Esophagus muscularis mucosa (tissue), 4 donors: ENCODE data around the gene LHX3. TPM values are rescaled to one million over a fixed set of nuclear protein-coding genes. Genes with fewer than 3 reads are reported as not detected.

ENCODE experiments used
- DNase-seq: peaks from one replicate; pipeline ENCODE4 v3.0.0-alpha.2; 2017; ENCODE audit errors: extremely low spot score
- H3K27ac ChIP-seq, 4 donors: fragments of 200-600 bp; sonication (generic); replicated peaks in 1 of 4; 1 replicate in 3 of 4; 2 replicates in 1 of 4; pipeline ENCODE4 v1.5.1; 2016 to 2019; ENCODE audit warnings: mild to moderate bottlenecking in 1 of 4
- H3K27me3 ChIP-seq, 4 donors: fragments of 200-600 bp; sonication (generic); one replicate each; pipeline versions ENCODE4 v1.5.1 to v1.6.0; 2016 to 2019
- H3K36me3 ChIP-seq, 4 donors: fragments of 200-600 bp; sonication (generic); one replicate each; pipeline ENCODE4 v1.5.1; 2016 to 2019
- H3K4me1 ChIP-seq, 4 donors: fragments of 200-600 bp; sonication (generic); one replicate each; pipeline ENCODE4 v1.5.1; 2016 to 2019
- H3K4me3 ChIP-seq, 4 donors: fragments of 200-600 bp; sonication (generic); 1 replicate in 2 of 4; 2 replicates in 2 of 4; pipeline ENCODE4 v1.5.1; 2016 to 2019; ENCODE audit warnings: mild to moderate bottlenecking in 4 of 4, moderate library complexity in 1 of 4
- H3K9me3 ChIP-seq, 4 donors: fragments of 200-600 bp; sonication (generic); 1 replicate in 3 of 4; 2 replicates in 1 of 4; pipeline ENCODE4 v1.5.1; 2016 to 2019
- EP300 ChIP-seq: sonication (generic); formaldehyde crosslinking; IDR thresholded peaks from one replicate; pipeline ENCODE4 v1.6.1; 2017; ENCODE audit warnings: antibody characterized with exemption
- POLR2A ChIP-seq: fragments of 450-650 bp; IDR thresholded peaks from one replicate; pipeline ENCODE4 v1.6.1; 2017; ENCODE audit warnings: antibody characterized with exemption, moderate library complexity, mild to moderate bottlenecking, low read depth
- POLR2AphosphoS5 ChIP-seq, 2 donors: sonication (generic); formaldehyde crosslinking; IDR thresholded peaks; one replicate each; pipeline ENCODE4 v1.6.1; 2017; ENCODE audit warnings: antibody characterized with exemption in 2 of 2
- WGBS: methylation state at CpG from one replicate; pipeline ENCODE4 v1.1.5; 2018; 5-methylcytosine and 5-hydroxymethylcytosine counted together
- intact Hi-C: fragments of 100-400 bp; cut with DNase I; formaldehyde crosslinking; loops from one replicate; pipeline ENCODE4 v1.15.1; 2023
- total RNA-seq, 4 donors: library from RNA; depleted of rRNA; stranded (reverse); fragments of >200 nt; gene quantifications; one replicate each; pipeline versions ENCODE4 v1.1.0 to v1.2.1, GENCODE V29; 2016
- TF ChIP-seq, protein P1 (sequence below), 3 experiments: fragments of 200-600 bp in 2 of 3; fragments of 450-650 bp in 1 of 3; sonication (generic) in 2 of 3; IDR thresholded peaks; one replicate each; pipeline ENCODE4 v1.5.1; 2017 to 2019; ENCODE audit warnings: antibody characterized with exemption in 3 of 3, mild to moderate bottlenecking in 2 of 3, moderate library complexity in 1 of 3

The LHX3 gene
- total RNA-seq, 4 donors from 2014 or later, result not detected

DNA sequence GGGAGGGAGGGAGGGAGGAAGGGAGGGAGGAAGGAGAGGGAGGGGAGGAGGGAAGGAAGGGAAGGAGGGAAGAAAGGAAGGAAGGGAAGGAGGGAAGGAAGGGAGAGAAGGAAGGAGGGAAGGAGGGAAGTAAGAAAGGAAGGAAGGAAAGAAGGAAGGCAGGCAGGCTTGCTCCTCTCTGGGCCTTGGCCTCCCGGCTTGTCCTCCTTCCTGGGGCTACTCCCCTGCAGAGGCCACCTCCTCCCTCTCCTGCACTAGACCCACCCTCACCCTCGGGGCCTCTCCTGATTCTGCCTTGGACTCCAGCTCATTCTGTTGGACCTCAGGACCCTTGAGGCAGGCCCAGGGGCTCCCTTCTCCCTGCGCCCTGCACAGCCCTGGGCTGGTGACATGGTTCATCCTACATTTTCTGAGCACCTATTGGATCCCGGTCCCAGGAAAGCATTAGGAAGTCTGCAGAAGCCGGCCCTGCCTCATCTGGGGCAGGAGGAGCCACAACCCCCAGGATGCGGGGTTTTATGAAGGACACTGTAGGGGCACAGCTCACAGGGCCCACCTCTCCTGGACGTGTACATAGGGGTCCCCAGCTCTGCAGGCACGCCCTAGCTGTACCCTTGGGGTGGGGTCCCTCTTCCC lies 23.0 kb downstream of the LHX3 start:
- WGBS, result 62% methylated on average over 6 of the region's 8 CpGs
- Histone ChIP-seq H3K9me3 (no peaks in the 10 kb centered on the region), H3K27me3 (peaks cover 0 to 88% (median 3%) of the 10 kb centered on the region in 4 donors)

DNA sequence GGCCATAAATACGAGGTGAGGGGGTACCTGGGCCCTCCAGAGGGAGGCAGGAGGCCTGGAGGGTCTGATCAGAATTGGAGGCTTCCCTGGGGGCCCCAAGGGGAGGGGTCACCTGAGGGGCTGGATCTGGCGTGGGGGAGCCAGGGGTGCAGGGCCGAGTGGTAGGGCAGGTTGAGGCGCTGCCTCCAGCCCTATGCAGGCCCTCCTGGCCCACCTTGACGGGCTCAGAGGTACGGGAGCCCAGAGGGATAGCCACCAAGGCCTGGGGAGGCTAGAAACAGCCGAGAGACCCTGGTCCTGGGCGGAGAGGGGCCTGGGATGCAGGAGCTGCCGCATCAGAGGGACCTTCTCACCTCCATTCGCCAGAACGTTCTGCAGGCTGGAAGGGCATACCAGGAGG lies 24.3 kb downstream of the LHX3 start:
- TF ChIP-seq EP300 (no peak), POLR2AphosphoS5 (IDR thresholded peaks at IDR 0.05) (no peak), POLR2A (no peak)
- TF ChIP-seq, protein P1, sequence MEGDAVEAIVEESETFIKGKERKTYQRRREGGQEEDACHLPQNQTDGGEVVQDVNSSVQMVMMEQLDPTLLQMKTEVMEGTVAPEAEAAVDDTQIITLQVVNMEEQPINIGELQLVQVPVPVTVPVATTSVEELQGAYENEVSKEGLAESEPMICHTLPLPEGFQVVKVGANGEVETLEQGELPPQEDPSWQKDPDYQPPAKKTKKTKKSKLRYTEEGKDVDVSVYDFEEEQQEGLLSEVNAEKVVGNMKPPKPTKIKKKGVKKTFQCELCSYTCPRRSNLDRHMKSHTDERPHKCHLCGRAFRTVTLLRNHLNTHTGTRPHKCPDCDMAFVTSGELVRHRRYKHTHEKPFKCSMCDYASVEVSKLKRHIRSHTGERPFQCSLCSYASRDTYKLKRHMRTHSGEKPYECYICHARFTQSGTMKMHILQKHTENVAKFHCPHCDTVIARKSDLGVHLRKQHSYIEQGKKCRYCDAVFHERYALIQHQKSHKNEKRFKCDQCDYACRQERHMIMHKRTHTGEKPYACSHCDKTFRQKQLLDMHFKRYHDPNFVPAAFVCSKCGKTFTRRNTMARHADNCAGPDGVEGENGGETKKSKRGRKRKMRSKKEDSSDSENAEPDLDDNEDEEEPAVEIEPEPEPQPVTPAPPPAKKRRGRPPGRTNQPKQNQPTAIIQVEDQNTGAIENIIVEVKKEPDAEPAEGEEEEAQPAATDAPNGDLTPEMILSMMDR (IDR thresholded peaks at IDR 0.05), result no peak
- Histone ChIP-seq H3K9me3 (no peaks in the 10 kb centered on the region), H3K27ac (no peak overlapping the region), H3K27me3 (peaks cover 0 to 80% (median 0%) of the 10 kb centered on the region in 4 donors), H3K36me3 (no peaks in the 10 kb centered on the region), H3K4me1 (no peaks in the 10 kb centered on the region), H3K4me3 (no peak overlapping the region)
- 83% methylated on average over 9 of the region's 11 CpGs for WGBS
- intact Hi-C loops, result no loop called here
- no peak for DNase-seq

More for the DNA sequence above, 23.0 kb downstream of the LHX3 start:
- no peak for TF ChIP-seq POLR2A
- no peak for TF ChIP-seq POLR2AphosphoS5 (IDR thresholded peaks at IDR 0.05)
- TF ChIP-seq, protein P1 (IDR thresholded peaks at IDR 0.05), result no peak
- Histone ChIP-seq H3K4me1 (no peaks in the 10 kb centered on the region), H3K36me3 (no peaks in the 10 kb centered on the region), H3K27ac (no peak overlapping the region), H3K4me3 (no peak overlapping the region)
- intact Hi-C loops, result no loop called here
- DNase-seq, result no peak

DNA sequence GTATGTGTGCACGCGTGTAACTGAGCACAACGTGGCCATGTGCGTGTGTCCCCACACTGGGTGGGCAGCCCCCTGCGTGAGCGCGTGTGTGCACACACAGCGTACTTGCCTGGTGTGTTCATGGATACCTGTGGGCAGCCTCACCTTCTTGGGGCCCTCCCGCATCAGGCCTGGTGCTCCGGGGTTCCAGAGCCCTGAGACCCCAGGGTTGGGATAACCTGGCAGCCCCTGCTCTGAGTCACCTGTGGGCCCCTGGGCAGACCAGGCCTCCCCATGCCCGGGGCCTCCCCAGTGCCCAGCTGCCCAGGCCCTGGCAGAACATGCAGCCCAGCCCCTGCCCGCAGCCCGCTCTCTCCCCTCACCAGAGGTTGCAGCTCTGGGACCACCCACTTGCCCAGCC lies 25.2 kb downstream of the LHX3 start:
- no peak for DNase-seq
- intact Hi-C loops, result no loop called here
- no peaks in the 10 kb centered on the region for H3K36me3 ChIP-seq
- whole genome bisulfite sequencing, result 95% methylated on average over 10 of the region's 13 CpGs
- TF ChIP-seq, protein P1 (IDR thresholded peaks at IDR 0.05), result no peak
- TF ChIP-seq EP300 (no peak), POLR2AphosphoS5 (IDR thresholded peaks at IDR 0.05) (no peak), POLR2A (no peak)
- peaks cover 0 to 72% (median 0%) of the 10 kb centered on the region in 4 donors for H3K27me3 ChIP-seq
- H3K27ac ChIP-seq, result no peak overlapping the region
- no peaks in the 10 kb centered on the region for H3K4me1 ChIP-seq
- H3K4me3 ChIP-seq, result no peak overlapping the region
- no peaks in the 10 kb centered on the region for H3K9me3 ChIP-seq

DNA sequence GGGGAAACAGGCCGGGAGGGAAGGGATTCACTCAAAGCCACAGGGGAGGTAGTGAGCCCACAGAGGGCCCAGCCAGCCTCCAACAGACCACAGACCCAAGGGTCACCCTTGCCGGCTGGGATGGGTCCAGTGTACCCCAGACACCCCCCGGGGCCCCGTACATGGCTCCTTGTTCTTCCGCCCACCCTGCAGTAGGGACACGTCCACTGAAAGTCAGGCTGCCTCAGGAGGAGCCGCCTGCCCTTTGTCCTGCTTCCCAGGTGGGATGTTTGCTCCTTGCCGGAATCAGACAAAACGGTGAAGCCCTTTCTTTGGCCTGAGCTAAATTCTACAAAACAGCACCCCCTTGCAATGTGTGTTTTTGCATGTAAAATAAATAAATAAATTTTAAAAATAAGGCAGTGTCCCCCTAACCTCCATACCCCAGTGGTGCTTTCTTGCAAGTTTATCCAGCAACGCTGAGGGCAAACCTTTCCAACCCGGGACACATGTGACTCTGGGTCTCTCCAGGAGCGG lies 25.8 kb downstream of the LHX3 start:
- Histone ChIP-seq H3K27ac (no peak overlapping the region), H3K4me1 (no peaks in the 10 kb centered on the region), H3K9me3 (no peaks in the 10 kb centered on the region), H3K36me3 (no peaks in the 10 kb centered on the region), H3K4me3 (no peak overlapping the region), H3K27me3 (peaks cover 0 to 67% (median 0%) of the 10 kb centered on the region in 4 donors)
- TF ChIP-seq POLR2AphosphoS5 (IDR thresholded peaks at IDR 0.05) (no peak), EP300 (no peak), POLR2A (no peak)
- TF ChIP-seq, protein P1 (IDR thresholded peaks at IDR 0.05), result no peak
- intact Hi-C loops, result no loop called here
- WGBS, result 49% methylated on average over 3 of the region's 12 CpGs
- DNase-seq, result no peak

DNA sequence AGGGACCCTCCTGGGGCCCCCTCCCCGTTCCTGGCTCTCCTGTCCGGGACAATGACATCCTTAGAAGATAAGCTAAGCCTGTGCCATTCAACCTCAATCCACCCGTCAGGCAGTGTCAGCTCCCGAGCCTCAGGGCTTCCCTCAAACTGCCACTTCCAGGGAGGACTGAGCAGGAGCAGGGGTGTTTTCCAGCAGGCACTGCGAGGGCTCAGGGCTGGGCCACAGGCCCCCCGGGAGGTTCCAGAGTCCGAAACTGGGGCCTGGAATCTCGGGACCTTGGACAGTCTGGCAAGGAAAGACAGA lies 26.2 kb downstream of the LHX3 start:
- intact Hi-C loops, result no loop called here
- Histone ChIP-seq H3K36me3 (no peaks in the 10 kb centered on the region), H3K4me3 (no peak overlapping the region), H3K9me3 (no peaks in the 10 kb centered on the region), H3K4me1 (no peaks in the 10 kb centered on the region), H3K27me3 (peaks cover 0 to 66% (median 0%) of the 10 kb centered on the region in 4 donors), H3K27ac (no peak overlapping the region)
- TF ChIP-seq EP300 (no peak), POLR2A (no peak), POLR2AphosphoS5 (IDR thresholded peaks at IDR 0.05) (no peak)
- TF ChIP-seq, protein P1 (IDR thresholded peaks at IDR 0.05), result no peak
- 100% methylated on average over 1 of the region's 8 CpGs for WGBS
- DNase-seq, result no peak
